Activated CD8-positive, alpha-beta memory T cell treated with anti-CD3 and anti-CD28 coated beads, Interleukin-2, amount 50 U/mL, for 4 hours (primary cell): ENCODE results near the gene KIF17.

ENCODE experiments used
- DNase-seq: peaks from one replicate; pipeline ENCODE4 v3.0.0-alpha.2; 2020

Gene KIF17

DNA sequence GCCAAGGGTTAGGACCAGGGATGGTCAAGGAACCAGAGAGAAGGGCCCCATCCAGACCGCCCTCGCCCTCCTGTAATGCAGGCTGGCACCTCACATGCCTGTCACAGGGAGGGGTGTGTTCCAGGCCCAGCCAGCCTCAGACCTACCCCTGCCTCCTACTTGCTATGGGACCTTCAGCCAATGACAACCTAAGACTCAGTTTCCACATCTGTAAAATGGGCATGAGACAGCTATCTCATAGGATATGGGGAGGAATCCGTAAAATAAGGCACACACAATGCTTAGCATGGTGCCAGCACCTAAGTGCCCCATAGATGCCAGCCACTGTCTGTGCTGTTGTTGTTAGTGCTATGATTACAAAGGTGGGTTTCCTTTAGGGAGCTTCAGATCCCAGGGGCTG lies 7.9 kb downstream of the KIF17 start:
- DNase-seq: no peak

GRCh38 chr1:20708891-20709290 lies 8.9 kb downstream of the KIF17 start:
- DNase-seq: no peak

DNA sequence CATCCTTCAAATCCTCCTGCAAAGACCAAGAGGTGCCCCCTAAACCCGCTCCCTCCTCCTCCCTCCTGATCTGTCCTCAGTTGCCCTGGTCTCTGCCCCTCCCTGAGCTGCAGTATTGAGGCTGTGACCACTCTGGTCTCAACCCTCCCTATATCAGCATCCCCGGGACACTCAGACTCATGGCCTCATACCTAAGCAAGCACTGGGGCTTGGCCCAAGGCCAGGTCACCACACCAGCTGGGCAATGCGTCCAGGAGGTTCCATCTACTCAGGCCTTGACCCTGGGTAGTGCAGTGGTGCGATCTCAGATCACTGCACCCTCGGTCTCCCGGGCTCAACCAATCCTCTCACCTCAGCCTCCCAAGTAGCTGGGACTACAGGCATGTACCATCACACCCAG lies 9.8 kb downstream of the KIF17 start:
- DNase-seq: no peak

GRCh38 chr1:20706841-20707240 lies 11.0 kb downstream of the KIF17 start:
- no peak for DNase-seq

DNA sequence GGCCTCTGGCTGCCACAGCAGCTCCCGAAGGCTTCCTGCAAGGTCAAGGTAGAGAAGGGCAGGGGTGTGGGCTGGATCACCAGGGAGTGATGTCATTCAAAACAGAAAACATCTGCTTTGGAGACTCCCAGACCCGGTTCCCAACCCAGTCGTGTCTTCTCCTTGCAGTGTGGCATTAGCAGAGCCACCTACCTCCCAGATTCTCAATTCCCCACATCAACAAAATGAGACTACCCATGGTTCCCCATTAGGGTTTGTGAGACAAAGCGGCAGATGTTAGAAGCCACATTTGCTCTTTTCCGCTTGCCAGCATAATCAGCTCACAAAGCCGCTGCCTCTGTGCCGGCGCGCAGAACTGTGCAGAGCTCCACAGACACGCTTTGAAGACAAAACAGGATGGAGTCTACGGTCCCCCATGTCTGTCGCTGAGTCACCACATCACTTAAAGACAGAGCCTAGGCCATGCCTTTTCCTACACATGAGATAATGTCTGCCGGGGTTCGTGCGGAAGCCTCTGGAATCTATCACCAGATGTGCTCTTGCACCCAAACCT lies 12.5 kb downstream of the KIF17 start:
- no peak for DNase-seq

DNA sequence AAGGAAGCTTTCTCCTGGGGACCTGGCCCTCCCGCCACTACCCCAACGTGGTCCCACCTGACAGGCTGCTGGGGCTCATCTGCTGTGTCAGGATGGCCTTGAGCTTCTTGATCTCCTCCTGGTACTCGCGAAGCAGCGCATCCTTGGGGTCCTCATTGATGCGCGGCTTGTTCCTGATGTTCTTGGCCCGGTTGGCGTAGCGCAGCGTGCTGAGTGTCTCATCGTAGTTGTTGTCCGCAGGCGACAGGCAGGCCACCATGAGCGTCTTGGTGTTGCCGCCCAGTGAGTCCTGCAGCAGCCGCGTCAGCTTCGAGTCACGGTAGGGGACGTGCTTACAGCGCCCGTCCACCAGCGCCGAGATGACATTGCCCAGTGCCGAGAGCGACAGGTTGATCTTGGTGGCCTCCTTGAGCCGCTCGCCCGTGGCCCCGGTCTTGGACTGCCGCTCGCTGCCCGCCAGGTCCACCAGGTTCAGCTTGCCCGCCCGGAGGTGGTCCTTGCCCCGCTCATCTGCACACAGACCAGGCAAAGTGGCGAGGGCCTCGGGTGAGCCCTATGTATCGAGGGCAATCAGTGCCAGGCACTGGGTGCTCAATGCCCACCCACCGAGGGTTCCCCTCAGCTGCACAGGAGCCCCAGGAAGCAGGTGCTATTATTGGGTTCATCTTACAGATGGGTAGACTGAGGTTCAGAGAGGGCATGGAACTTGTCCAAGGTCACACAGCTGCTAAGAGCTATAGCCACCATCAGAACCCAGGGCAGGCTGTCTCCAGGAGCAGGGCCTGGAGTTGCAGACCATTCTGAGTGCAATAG lies 13.2 kb downstream of the KIF17 start:
- no peak for DNase-seq

DNA sequence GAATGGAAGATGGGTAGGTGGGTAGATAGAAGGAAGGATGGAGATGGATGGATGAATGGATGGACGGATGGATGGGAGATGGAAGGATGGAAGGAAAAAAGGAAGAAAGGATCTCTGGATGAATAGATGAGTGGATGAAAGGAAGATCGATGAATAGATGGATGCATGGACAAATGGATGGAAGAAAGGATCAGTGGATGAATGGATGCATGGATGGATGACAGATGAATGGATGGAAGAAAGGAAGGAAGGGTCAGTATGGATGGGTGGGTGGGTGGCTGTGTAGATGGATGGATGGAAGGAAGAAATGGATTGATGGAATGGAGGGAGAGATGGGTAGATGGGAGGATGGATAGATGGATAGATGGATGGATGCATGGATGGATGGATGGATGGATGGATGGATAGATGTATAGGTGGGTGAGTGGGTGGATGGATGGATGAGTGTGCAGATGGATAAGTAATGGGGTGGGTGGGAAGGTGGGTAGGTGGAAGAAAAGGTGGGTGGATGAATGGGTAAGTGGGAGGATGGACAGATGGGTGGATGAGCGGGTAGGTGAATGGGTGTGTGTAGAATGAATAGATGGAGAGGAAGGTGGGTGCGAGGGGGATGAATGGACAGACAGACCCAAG lies 14.6 kb downstream of the KIF17 start:
- no peak for DNase-seq

GRCh38 chr1:20702416-20702815 lies 15.4 kb downstream of the KIF17 start:
- no peak for DNase-seq

DNA sequence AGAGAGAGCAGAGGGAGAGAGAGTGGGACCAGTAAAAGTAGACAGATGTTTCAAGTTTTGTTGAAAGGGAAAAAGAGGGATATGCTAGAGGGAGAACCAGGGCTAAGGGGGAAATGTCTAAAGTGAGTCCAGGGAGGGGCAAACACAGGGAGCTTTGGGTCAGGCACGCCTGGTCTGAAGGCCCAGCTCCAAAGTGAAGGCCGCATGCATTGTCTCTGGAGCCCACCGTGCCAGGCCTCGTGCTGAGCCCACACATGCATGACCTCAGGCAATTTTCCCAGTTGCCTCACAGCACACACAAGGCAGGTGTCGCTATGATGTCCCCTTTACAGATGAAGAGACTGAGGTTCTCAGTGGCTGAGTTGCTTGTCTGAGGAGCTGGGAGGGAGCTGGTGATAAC lies 16.0 kb downstream of the KIF17 start:
- no peak for DNase-seq

- no peak for DNase-seq
Observed at GRCh38 chr1:20701446-20701845, 16.4 kb downstream of the KIF17 start.

DNA sequence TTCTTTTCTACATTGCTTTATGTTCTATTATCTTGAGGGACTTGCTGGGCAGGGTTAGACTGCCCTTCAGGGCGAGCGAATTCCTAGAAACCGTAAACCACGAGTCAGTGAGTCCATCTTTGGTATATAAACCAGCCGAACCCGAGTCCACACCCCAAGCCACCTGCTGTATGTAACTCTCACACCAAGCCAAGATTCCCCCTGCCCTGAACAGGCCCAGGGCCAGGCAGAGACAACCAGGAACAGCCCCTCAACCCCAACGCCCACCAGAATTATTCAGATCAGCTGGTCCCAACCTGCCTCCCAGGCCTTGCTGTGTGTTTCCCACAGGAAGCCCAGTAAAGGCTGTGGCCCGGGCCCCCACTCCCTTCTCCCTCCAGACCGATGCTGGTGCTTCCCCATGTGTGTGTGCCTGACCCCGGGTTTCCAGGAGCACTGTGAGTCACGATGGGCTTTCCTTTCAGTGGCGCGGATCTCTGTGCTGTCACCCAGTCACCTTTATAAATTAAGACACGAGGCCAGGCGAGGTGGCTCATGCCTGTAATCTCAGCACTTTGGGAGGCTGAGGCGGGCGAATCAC lies 17.1 kb downstream of the KIF17 start:
- no peak for DNase-seq

GRCh38 chr1:20699558-20699957 lies 18.2 kb downstream of the KIF17 start:
- DNase-seq: no peak

GRCh38 chr1:20698195-20698910 lies 19.5 kb downstream of the KIF17 start:
- DNase-seq: no peak

DNA sequence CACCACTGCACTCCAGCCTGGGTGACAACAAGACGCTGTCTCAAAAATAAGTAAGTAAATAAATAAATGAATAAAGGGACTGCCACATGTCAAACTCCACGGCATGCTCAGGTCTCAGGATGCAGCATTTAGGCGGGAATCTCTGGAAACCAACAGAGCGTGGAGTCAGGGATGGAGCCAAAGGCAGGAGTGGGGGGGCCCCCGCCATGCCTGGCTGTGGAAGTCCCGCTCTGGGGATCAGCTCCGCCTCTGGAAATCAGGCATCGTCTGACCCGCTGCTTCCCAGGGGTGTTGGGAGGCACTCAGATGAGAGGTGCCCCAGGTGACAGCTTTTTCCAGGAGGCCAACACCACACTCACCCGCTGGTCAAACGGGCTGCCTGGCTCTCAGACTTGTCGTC lies 20.2 kb downstream of the KIF17 start:
- DNase-seq: no peak

- DNase-seq: peak; percentile 76
Observed at GRCh38 chr1:20696397-20697333, 21.1 kb downstream of the KIF17 start.

GRCh38 chr1:20695515-20695914 lies 22.3 kb downstream of the KIF17 start:
- no peak for DNase-seq

- no peak for DNase-seq
Observed at GRCh38 chr1:20693623-20694022, 24.2 kb downstream of the KIF17 start.

GRCh38 chr1:20691872-20692271 lies 25.9 kb downstream of the KIF17 start:
- no peak for DNase-seq

DNA sequence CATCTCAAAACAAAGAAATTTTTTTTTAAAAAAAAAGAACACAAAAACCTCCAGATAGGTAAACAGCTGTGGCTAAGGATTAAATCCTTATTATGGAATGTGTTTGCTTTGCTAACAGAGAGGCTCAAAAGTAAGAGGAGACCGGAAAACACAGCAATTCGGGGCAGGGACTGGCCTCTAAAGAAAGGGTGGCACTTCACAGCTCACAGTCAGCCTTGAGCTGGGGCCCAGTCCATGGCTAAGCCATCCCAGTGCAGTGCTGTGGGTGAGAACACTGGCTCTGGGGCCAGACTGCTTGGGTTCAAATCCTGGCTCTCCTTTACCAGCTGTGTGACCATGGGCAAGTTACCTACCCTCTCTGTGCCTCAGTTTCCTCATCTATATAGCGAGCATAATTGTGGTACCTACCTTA lies 28.2 kb downstream of the KIF17 start:
- no peak for DNase-seq

GRCh38 chr1:20686883-20687725 lies 30.7 kb downstream of the KIF17 start:
- no peak for DNase-seq

- no peak for DNase-seq
Observed at GRCh38 chr1:20685741-20686140, 32.1 kb downstream of the KIF17 start.
